SK-N-SH (cell line): ENCODE data around the gene ADPRHL1.

Experiments
- CTCF ChIP-seq: fragments of 200-600 bp; sonication (generic); IDR thresholded peaks from 2 replicates; pipeline ENCODE4 v1.6.1; 2017; ENCODE audit warnings: antibody characterized with exemption, mild to moderate bottlenecking, moderate library complexity
- EZH2phosphoT487 ChIP-seq: fragments of 200-600 bp; sonication (generic); IDR thresholded peaks from 2 replicates; pipeline ENCODE4 v1.6.1; 2017; ENCODE audit warnings: low read depth, mixed run types, mild to moderate bottlenecking, antibody characterized with exemption, moderate library complexity, borderline replicate concordance
- FOXJ3 ChIP-seq: sonication (generic); formaldehyde crosslinking; IDR thresholded peaks from 2 replicates; pipeline ENCODE4 v1.5.1; 2020; ENCODE audit warnings: mild to moderate bottlenecking, missing genetic modification reagents
- FOXM1 ChIP-seq: IDR thresholded peaks from 2 replicates; pipeline ENCODE4 v1.4.0; 2012; ENCODE audit warnings: low read depth, mild to moderate bottlenecking
- MAX ChIP-seq: IDR thresholded peaks from 2 replicates; pipeline ENCODE4 v1.4.0; 2012; ENCODE audit warnings: low read depth
- MEF2A ChIP-seq: IDR thresholded peaks from 2 replicates; pipeline ENCODE4 v1.4.0; 2012; ENCODE audit warnings: low read depth, borderline replicate concordance
- NFIC ChIP-seq: IDR thresholded peaks from 2 replicates; pipeline ENCODE4 v1.4.0; 2012; ENCODE audit warnings: borderline replicate concordance
- NRF1 ChIP-seq: IDR thresholded peaks from 2 replicates; pipeline ENCODE4 v1.6.1; 2012; ENCODE audit warnings: low read depth, mild to moderate bottlenecking, low read length
- POLR2AphosphoS5 ChIP-seq: IDR thresholded peaks from 2 replicates; pipeline ENCODE4 v1.6.1; 2012; ENCODE audit warnings: low read depth, low read length
- RAD21 ChIP-seq: IDR thresholded peaks from 2 replicates; pipeline ENCODE4 v1.6.1; 2012; ENCODE audit warnings: mild to moderate bottlenecking, low read length
- RCOR1 ChIP-seq: fragments of 150-350 bp; IDR thresholded peaks from 2 replicates; pipeline ENCODE4 v1.6.1; 2017; ENCODE audit warnings: antibody characterized with exemption, low read length
- RXRA ChIP-seq: IDR thresholded peaks from 2 replicates; pipeline ENCODE4 v1.4.0; 2012; ENCODE audit warnings: low read depth, mild to moderate bottlenecking, borderline replicate concordance
- TAF1 ChIP-seq: IDR thresholded peaks from 2 replicates; pipeline ENCODE4 v1.6.1; 2012; ENCODE audit warnings: low read depth, mild to moderate bottlenecking, low read length, moderate library complexity, borderline replicate concordance

- TF ChIP-seq MEF2A (no peak), MAX (no peak), CTCF (no peak), POLR2AphosphoS5 (no peak), FOXM1 (no peak), EZH2phosphoT487 (no peak), RCOR1 (no peak), RXRA (no peak), RAD21 (no peak), TAF1 (no peak), FOXJ3 (CRISPR knock-in tag) (no peak), NRF1 (no peak), NFIC (no peak)
Observed at GRCh38 chr13:113404366-113404722, 48.9 kb downstream of the ADPRHL1 start.
